Subcutaneous abdominal adipose tissue (tissue), 5 donors: Measurements from ENCODE around the gene TNFRSF18.

Experiments used
- H3K27ac ChIP-seq: one replicate; pipeline ENCODE4 v1.7.0; 2013; ENCODE audit warnings: low read depth, mild to moderate bottlenecking, inconsistent platforms, low read length, moderate library complexity
- H3K27me3 ChIP-seq, 5 donors: one replicate each; pipeline ENCODE4 v1.7.0; 2013; ENCODE audit warnings: low read length in 5 of 5, inconsistent platforms in 1 of 5; ENCODE audit not compliant: control insufficient read depth in 5 of 5, insufficient read depth in 4 of 5
- H3K36me3 ChIP-seq, 5 donors: one replicate each; pipeline ENCODE4 v1.7.0; 2013; ENCODE audit warnings: low read length in 5 of 5; ENCODE audit not compliant: control insufficient read depth in 5 of 5, insufficient read depth in 5 of 5
- H3K4me1 ChIP-seq, 5 donors: one replicate each; pipeline ENCODE4 v1.7.0; 2013; ENCODE audit warnings: low read length in 5 of 5, mild to moderate bottlenecking in 3 of 5, moderate library complexity in 1 of 5; ENCODE audit not compliant: control insufficient read depth in 5 of 5, insufficient read depth in 5 of 5
- H3K4me3 ChIP-seq, 5 donors: one replicate each; pipeline ENCODE4 v1.7.0; 2013; ENCODE audit warnings: low read length in 5 of 5, low read depth in 1 of 5
- H3K9ac ChIP-seq, 5 donors: one replicate each; pipeline ENCODE4 v1.7.0; 2013; ENCODE audit warnings: low read length in 5 of 5, mild to moderate bottlenecking in 4 of 5, moderate library complexity in 3 of 5
- H3K9me3 ChIP-seq, 5 donors: one replicate each; pipeline ENCODE4 v1.7.0; 2013; ENCODE audit warnings: low read length in 5 of 5; ENCODE audit not compliant: control insufficient read depth in 5 of 5
- donor health status: healthy.
- donor health status: healthy.
- donor health status: healthy.
- donor health status: healthy.
- donor health status: healthy.

The TNFRSF18 gene

DNA sequence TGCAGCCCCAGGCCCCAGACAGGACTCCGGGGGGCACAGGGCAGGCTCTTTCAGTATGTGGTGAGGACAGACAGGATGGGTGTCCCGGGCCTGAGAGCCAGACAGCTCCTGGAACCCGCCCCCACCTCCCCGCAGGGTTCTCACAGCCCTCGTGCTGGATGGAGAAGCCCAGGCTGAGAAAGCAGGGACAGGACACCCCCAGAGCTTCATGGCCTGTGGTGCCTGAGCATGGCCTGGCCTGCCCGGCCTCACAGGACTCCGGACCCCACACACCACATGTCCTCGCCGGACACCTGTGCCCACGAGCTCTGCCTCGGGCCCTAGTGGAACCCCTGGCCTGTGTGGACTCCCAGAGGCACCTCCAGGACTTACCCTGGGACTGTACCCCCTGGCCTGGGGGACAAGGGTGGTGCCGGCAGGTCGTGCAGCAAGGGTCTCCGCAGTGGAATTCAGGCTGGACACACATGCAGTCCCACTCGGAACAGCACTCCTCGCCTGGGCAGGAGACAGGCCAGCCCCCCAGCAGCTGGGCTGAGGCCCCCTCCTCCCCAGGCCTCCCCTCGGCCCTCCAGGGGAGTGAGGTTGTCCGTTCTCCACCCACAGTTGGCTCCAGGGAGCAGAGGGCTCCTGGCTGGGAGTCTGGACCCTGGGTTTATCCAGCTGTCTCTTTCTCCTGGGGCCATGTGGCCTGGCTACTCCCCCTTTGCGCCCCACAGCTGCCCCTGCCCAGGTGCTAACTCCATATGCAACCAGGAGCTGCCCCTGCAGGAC is 1.2 kb downstream of the TNFRSF18 start:
- Histone ChIP-seq H3K9me3 (no peaks in the 10 kb centered on the region), H3K9ac (no peak overlapping the region), H3K27ac (no peak overlapping the region)

DNA sequence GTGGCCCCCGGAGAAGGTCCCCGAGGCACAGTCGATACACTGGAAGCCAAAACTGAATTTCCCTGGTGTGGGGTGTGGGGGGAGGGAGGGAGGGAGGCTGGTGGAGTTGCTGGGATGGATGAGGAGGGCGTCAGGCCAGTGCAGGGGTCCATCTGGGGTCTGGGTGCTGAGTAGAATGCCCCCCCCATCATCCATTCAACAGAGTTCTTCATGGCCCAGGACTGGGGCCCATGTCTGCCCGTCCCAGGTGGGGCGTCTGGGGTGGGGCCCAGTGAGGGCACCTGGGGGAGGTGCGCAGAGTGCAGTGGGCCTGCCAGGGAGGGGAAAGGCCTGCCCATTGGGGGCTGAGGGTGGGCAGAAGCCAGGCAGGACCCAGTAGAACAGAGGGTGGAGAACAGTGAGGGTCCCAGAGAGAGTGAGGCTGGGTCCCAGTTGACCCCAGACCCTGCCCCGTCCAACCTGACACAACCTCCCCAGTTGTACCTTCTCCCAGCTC is 1.9 kb downstream of the TNFRSF18 start:
- no peak overlapping the region for H3K27ac ChIP-seq
- H3K4me1 ChIP-seq: peaks cover 0 to 42% (median 30%) of the 10 kb centered on the region in 5 donors
- no peak overlapping the region for H3K9ac ChIP-seq
- no peaks in the 10 kb centered on the region for H3K9me3 ChIP-seq
- peaks cover 28 to 40% (median 39%) of the 10 kb centered on the region in 5 donors for H3K27me3 ChIP-seq
- no peak overlapping the region for H3K4me3 ChIP-seq
- H3K36me3 ChIP-seq: no peaks in the 10 kb centered on the region

More for the DNA sequence above, 1.2 kb downstream of the TNFRSF18 start:
- H3K36me3 ChIP-seq: no peaks in the 10 kb centered on the region
- peaks cover 28 to 43% (median 40%) of the 10 kb centered on the region in 5 donors for H3K27me3 ChIP-seq
- peaks cover 0 to 37% (median 30%) of the 10 kb centered on the region in 5 donors for H3K4me1 ChIP-seq
- H3K4me3 ChIP-seq: no peak overlapping the region

DNA sequence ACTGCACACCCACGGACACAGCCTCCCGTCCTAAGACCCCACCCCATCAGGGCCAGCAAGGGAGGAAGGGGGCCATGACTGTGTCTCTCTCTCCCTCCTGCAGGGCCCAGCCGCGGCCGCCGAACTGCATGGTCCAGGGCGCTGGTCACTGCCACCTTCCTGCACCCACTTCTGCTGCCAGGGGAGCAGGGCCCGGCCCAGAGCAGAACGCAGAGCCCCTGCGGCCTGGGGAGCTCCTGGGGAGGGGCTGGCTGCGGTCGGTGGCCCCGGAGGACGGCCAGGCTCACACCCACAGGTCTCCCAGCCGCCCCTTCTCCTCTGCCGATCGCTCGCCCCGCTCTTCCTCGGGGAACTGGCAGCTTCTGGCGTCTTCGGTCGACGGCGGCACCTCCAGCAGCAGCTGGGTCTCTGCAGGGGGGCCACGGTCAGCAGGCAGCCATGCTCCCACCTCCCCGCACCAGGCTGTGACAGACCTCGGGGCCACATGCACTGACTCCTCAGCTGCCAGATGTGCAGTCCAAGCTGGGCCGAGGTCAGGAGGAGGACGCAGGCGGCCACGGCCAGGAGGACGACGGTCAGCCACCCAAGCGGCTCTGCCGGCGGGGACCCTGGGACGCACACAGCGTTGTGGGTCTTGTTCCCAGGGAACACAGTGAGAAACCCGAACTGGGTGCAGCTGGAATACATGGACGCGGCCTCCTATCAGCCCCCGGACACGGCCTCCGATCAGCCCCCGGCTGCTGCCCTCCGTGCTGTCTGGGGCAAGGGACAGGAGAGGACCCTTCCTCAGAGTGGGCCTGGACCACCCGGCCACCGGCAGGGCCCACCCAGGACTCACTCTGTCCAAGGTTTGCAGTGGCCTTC is 2.6 kb downstream of the TNFRSF18 start:
- Histone ChIP-seq H3K4me3 (no peak overlapping the region), H3K4me1 (peaks cover 0 to 37% (median 28%) of the 10 kb centered on the region in 5 donors), H3K27me3 (peaks cover 28 to 42% (median 38%) of the 10 kb centered on the region in 5 donors), H3K36me3 (no peaks in the 10 kb centered on the region), H3K27ac (no peak overlapping the region), H3K9me3 (no peaks in the 10 kb centered on the region), H3K9ac (no peak overlapping the region)

DNA sequence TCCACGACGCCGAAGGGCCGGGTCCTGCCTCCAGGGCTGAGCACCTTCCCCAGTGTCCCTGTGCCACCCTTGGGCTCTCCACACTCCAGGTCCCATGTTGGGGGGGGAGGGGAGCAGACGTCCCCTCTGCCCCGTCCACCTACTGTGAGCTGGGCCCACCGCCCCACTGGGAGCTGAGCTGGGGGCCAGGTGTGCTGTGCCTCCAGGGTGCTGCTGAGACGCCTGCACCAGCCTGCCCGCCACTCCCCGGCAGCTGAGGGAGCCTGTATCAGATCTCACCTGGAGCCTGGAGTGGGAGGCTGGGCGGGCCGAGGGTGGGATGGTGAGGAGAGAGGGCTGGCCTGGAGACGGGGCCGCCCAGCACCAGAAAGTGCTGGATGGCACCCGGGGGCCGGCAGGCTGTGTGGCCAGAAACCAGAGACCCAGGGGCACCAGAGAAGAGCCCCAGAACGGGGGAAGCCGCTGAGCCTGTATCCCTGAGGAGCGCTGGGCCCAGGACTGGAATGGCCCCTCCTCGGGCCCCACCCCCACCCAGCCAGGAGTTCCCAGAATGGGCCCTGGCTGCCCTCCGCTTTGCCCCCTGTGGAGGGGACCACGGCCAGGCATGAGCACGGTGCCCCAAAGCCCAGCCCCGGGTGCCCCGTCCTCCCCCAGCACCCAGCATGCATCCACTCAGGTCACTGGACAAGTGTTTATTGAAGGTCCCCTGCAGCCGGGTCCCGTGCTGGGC is 3.4 kb downstream of the TNFRSF18 start:
- H3K27me3 ChIP-seq: peaks cover 26 to 42% (median 38%) of the 10 kb centered on the region in 5 donors
- no peaks in the 10 kb centered on the region for H3K9me3 ChIP-seq
- H3K36me3 ChIP-seq: no peaks in the 10 kb centered on the region
- no peak overlapping the region for H3K4me3 ChIP-seq
- peaks cover 0 to 30% (median 20%) of the 10 kb centered on the region in 5 donors for H3K4me1 ChIP-seq
- no peak overlapping the region for H3K27ac ChIP-seq
- H3K9ac ChIP-seq: no peak overlapping the region

DNA sequence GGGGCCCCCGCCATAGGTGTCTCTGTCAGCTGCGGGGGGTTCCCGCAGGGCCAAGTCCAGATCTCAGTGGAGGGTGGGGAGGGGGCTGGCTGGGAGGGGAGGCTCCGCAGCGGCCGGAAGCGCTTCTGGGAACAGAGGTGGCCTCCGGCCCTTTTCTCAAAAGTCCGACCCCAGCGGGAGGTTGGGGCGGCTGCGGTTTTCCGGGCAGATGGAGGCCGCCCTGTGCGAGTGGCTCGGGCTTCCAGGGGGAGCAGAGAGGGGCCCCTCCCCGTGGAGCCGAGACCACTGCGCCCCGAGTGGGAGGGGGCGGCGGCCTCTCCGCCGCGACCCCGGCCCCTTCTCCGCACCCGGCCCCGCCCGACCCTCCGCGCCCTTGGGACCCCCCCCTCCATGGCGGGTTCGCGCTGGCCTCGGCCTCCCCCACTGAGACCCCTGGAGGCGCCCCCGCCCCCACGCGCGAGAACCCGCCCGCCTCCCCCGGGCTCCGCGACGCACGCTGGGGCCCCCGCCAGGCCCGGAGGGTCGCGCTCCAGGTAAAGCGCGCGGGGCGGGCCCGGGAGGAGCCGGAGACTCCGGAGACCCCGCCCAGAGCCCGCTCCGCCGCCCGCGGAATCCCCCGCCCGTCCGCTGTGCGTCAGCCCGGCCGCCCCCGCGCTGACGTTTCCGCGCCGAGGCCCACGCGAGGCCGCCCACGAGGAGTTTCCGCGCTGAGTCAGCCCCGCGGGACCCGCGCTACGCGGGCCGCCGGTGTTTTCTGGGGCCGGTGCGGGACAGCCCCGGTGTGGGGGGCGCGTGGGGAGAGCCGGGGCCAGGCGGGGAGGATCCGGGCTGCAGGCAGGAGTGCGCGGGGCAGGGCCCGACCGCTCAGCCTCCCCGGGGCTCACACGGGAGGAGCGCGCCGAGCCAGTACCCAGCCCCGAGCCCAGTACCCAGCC is 5.2 kb downstream of the TNFRSF18 start:
- Histone ChIP-seq H3K9ac (peak overlapping the region in 1 of 5 donors; percentile 14), H3K9me3 (peaks cover 0 to 5% (median 0%) of the 10 kb centered on the region in 5 donors), H3K4me1 (peaks cover 0 to 19% (median 7%) of the 10 kb centered on the region in 5 donors), H3K27me3 (peaks cover 17 to 32% (median 26%) of the 10 kb centered on the region in 5 donors), H3K36me3 (no peaks in the 10 kb centered on the region), H3K27ac (no peak overlapping the region), H3K4me3 (peak overlapping the region in 2 of 5 donors; percentile 44 to 45)

DNA sequence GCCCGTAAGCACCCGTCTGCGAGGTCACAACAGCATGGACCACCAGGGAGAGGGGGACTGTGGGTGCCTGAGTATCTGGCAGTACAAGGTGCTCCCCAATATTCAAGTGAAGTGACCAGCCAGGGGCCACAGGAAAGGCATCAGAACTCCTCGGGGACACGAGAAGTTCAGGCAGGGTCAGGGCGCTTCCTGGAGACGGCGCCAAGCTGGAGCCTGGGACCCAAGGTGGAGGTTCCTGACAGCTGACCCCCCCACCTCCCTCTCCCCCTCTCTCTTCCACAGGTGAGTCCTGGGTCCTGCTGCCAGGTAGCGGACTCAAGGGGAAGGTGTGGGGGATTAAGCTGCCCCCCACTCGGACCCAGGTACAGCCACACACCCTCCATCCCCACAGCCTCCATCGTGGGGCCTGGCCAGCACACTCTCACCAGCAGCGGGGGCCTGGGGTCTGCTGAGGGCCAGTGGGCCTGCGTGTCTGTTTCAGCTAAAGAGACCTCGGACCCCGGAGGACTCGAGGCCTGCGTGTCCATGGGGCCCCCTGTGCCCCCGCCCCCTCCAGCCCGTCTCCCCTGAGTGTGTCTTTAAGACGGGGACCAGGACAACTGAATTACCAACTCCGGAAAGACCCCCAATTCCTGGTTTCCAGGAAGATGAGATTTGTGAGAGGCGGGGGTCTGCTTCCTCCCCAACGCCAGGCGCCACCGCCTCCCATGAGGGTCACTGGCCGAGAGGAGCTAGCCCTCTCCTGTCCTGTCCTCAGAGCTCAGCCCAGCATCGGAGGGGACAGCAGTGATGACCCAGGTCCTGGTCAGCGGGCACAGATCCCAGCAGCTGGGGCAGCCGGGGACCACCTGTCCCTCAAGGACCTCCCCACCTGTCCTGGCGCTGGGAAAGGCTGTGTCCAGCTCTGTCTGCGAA is 6.2 kb downstream of the TNFRSF18 start:
- H3K36me3 ChIP-seq: no peaks in the 10 kb centered on the region
- H3K9me3 ChIP-seq: peaks cover 0 to 5% (median 2%) of the 10 kb centered on the region in 5 donors
- H3K4me3 ChIP-seq: peak overlapping the region in 2 of 5 donors; percentile 44 to 45
- H3K27ac ChIP-seq: no peak overlapping the region
- H3K9ac ChIP-seq: peak overlapping the region in 1 of 5 donors; percentile 14
- H3K4me1 ChIP-seq: peaks cover 0 to 12% (median 0%) of the 10 kb centered on the region in 5 donors
- peaks cover 9 to 24% (median 16%) of the 10 kb centered on the region in 5 donors for H3K27me3 ChIP-seq

DNA sequence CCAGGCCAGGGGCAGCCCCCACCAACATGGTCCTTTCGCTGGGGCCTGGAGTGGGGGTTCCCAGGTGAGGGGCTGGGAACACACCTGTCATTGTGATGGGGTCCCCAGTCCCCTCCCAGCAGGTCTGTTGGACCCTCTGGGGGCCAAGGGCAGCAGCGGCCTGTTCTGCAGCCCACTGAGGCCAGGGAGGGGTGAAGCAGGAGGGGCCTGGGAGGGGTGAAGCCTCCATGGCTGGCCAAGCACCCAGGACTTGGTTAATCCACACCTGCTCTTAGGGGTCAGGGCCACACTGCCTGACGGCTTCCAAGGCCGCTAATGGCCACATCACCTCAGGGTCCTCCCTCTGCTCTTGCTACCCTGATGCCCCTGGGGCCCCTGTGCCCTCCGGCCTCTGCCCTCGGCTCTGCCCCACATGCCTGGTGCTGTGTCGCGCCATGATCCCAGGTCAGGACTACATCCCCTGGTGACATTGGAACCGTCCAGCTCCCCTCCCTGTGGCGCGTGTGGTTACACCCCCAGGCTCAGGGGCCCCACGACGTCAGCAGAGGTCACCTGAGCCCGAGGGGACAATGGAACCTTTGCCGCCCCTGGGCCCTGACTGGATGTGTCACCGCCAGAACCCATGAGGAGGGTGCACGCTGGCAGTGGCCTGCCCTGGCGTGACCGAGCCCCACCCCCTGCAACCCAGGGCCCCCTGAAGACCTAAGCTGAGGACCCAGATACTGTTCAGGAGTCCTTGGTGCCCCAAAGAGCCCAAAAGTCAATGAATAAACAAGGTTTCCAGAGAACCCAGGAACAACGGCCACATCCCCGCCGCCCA is 7.0 kb downstream of the TNFRSF18 start:
- Histone ChIP-seq H3K4me1 (peaks cover 0 to 12% (median 0%) of the 10 kb centered on the region in 5 donors), H3K4me3 (no peak overlapping the region), H3K27ac (no peak overlapping the region), H3K36me3 (no peaks in the 10 kb centered on the region), H3K9ac (no peak overlapping the region), H3K27me3 (peaks cover 7 to 18% (median 11%) of the 10 kb centered on the region in 5 donors), H3K9me3 (peaks cover 2 to 10% (median 9%) of the 10 kb centered on the region in 5 donors)
